HG02588 (cell line): ENCODE results near the gene FAM83G.
"Not testable (repeated sequence)": the region's sequence is repeated elsewhere in the genome, so short reads cannot be mapped to it uniquely, and the experiment has no call there.

ENCODE experiments used
- ATAC-seq: cut with Tn5 transposase; IDR thresholded peaks from one replicate; pipeline ENCODE4 v1.9.1; 2021; ENCODE audit warnings: mild to moderate bottlenecking, moderate library complexity; ENCODE audit not compliant: unreplicated experiment

The FAM83G gene

GRCh38 chr17:18958611-18959010, 46.0 kb downstream of the FAM83G start:
- no peak for ATAC-seq

GRCh38 chr17:18957831-18958230, 46.7 kb downstream of the FAM83G start:
- no peak for ATAC-seq

GRCh38 chr17:18956581-18956980, 48.0 kb downstream of the FAM83G start:
- no peak for ATAC-seq

GRCh38 chr17:18956021-18956420, 48.5 kb downstream of the FAM83G start:
- ATAC-seq: not testable (repeated sequence)

- no peak for ATAC-seq
These were observed 49.6 kb downstream of the FAM83G start for GRCh38 chr17:18955009-18955408.

- no peak for ATAC-seq
These were observed 50.2 kb downstream of the FAM83G start for GRCh38 chr17:18954321-18954720.

GRCh38 chr17:18953231-18953728, 51.3 kb downstream of the FAM83G start:
- no peak for ATAC-seq

- ATAC-seq: no peak
These were observed 52.4 kb downstream of the FAM83G start, which contains the start of gene SLC5A10 for GRCh38 chr17:18951941-18952842. SLC5A10 (plus strand) TSS chr17:18952165; CDS start chr17:18952206, 41 bp downstream.

- no peak for ATAC-seq
These were observed 53.3 kb downstream of the FAM83G start for GRCh38 chr17:18950944-18951905.

GRCh38 chr17:18950346-18950745, 54.2 kb downstream of the FAM83G start:
- ATAC-seq: no peak

- ATAC-seq: no peak
These were observed 55.0 kb downstream of the FAM83G start for GRCh38 chr17:18949566-18949965.

- no peak for ATAC-seq
These were observed 56.0 kb downstream of the FAM83G start for GRCh38 chr17:18948476-18949006.

GRCh38 chr17:18947866-18948265, 56.7 kb downstream of the FAM83G start:
- ATAC-seq: no peak

- no peak for ATAC-seq
These were observed 58.0 kb downstream of the FAM83G start for GRCh38 chr17:18946536-18946935.

GRCh38 chr17:18944646-18945045, 59.9 kb downstream of the FAM83G start:
- no peak for ATAC-seq

- no peak for ATAC-seq
These were observed 65.9 kb downstream of the FAM83G start for GRCh38 chr17:18938692-18939023.

- ATAC-seq: no peak
These were observed 66.4 kb downstream of the FAM83G start for GRCh38 chr17:18937981-18938691.

GRCh38 chr17:18933102-18934058, 71.2 kb downstream of the FAM83G start:
- ATAC-seq: no peak

GRCh38 chr17:18932360-18933055, 72.1 kb downstream of the FAM83G start:
- ATAC-seq: no peak
